Measurements from ENCODE around the gene ZNRD2. TPM values are rescaled to one million over a fixed set of nuclear protein-coding genes. Genes with fewer than 3 reads are reported as not detected.

The ZNRD2 gene
- total RNA-seq, 1 donor from 2014 or later = 32.2 TPM

GRCh38 chr11:65548395-65548794 is 21.9 kb upstream of the ZNRD2 start:
- Mint-ChIP-seq H3K4me1 (peaks cover 34% of the 10 kb centered on the region), H3K4me3 (peak overlapping the region; percentile 44), H3K27ac (ENCODE audit: unreplicated experiment) (no peak overlapping the region), H3K9me3 (no peaks in the 10 kb centered on the region), H3K36me3 (ENCODE audit: low read depth) (no peaks in the 10 kb centered on the region), H3K27me3 (ENCODE audit: low read depth) (peaks cover 64% of the 10 kb centered on the region)
- TF ChIP-seq CTCF (conservative IDR thresholded peaks at IDR 0.05) = no peak
- no peak for DNase-seq (ENCODE audit: low read depth, low spot score)

- no peak for TF ChIP-seq CTCF (conservative IDR thresholded peaks at IDR 0.05)
- no peak overlapping the region for H3K27ac Mint-ChIP-seq (ENCODE audit: unreplicated experiment)
- no peaks in the 10 kb centered on the region for H3K36me3 Mint-ChIP-seq (ENCODE audit: low read depth)
- peaks cover 32% of the 10 kb centered on the region for H3K4me1 Mint-ChIP-seq
- H3K4me3 Mint-ChIP-seq = no peak overlapping the region
- H3K27me3 Mint-ChIP-seq (ENCODE audit: low read depth) = peaks cover 61% of the 10 kb centered on the region
- no peak for DNase-seq (ENCODE audit: low read depth, low spot score)
- H3K9me3 Mint-ChIP-seq = no peaks in the 10 kb centered on the region
Observed at GRCh38 chr11:65549096-65549495, 21.2 kb upstream of the ZNRD2 start.

GRCh38 chr11:65551572-65552387 is 18.5 kb upstream of the ZNRD2 start:
- peak; percentile 51 for TF ChIP-seq CTCF (conservative IDR thresholded peaks at IDR 0.05)
- no peak for DNase-seq (ENCODE audit: low read depth, low spot score)
- Mint-ChIP-seq H3K4me1 (peaks cover 46% of the 10 kb centered on the region), H3K27ac (ENCODE audit: unreplicated experiment) (no peak overlapping the region), H3K27me3 (ENCODE audit: low read depth) (peaks cover 50% of the 10 kb centered on the region), H3K36me3 (ENCODE audit: low read depth) (no peaks in the 10 kb centered on the region), H3K9me3 (no peaks in the 10 kb centered on the region), H3K4me3 (peak overlapping the region; percentile 73)

GRCh38 chr11:65552388-65552951 is 17.8 kb upstream of the ZNRD2 start:
- Mint-ChIP-seq H3K4me3 (peak overlapping the region; percentile 73), H3K4me1 (peaks cover 51% of the 10 kb centered on the region), H3K9me3 (no peaks in the 10 kb centered on the region), H3K36me3 (ENCODE audit: low read depth) (no peaks in the 10 kb centered on the region), H3K27me3 (ENCODE audit: low read depth) (peaks cover 52% of the 10 kb centered on the region), H3K27ac (ENCODE audit: unreplicated experiment) (no peak overlapping the region)
- TF ChIP-seq CTCF (conservative IDR thresholded peaks at IDR 0.05) = no peak
- DNase-seq (ENCODE audit: low read depth, low spot score) = no peak

- Mint-ChIP-seq H3K36me3 (ENCODE audit: low read depth) (no peaks in the 10 kb centered on the region), H3K9me3 (no peaks in the 10 kb centered on the region), H3K27me3 (ENCODE audit: low read depth) (peaks cover 45% of the 10 kb centered on the region), H3K4me1 (peaks cover 47% of the 10 kb centered on the region), H3K27ac (ENCODE audit: unreplicated experiment) (no peak overlapping the region), H3K4me3 (no peak overlapping the region)
- DNase-seq (ENCODE audit: low read depth, low spot score) = no peak
- no peak for TF ChIP-seq CTCF (conservative IDR thresholded peaks at IDR 0.05)
Observed at GRCh38 chr11:65553301-65554001, 16.8 kb upstream of the ZNRD2 start.
